ENCODE measurements around the gene RASSF8. TPM values are rescaled to one million over a fixed set of nuclear protein-coding genes. Genes with fewer than 3 reads are reported as not detected.
A peak's percentile ranks its signal among the peaks of the same experiment; 100 is the strongest.

Gene RASSF8
- total and polyA plus RNA-seq, 2 experiments from 2014 or later: 11.5 to 30.6 TPM

- Histone ChIP-seq H3K9me2 (ENCODE audit: insufficient read depth) (no peaks in the 10 kb centered on the region), H3F3A (replicated peaks; ENCODE audit: low read depth) (no peaks in the 10 kb centered on the region), H3K4me2 (0 out of 2 replicates have a peak overlapping the region, but pooled peaks have one; percentile 4), H3K4me1 (ENCODE audit: insufficient read depth) (peaks cover 38% of the 10 kb centered on the region), H3K27ac (ENCODE audit: low read depth) (peak overlapping the region; percentile 78), H3K36me3 (ENCODE audit: insufficient read depth) (no peaks in the 10 kb centered on the region), H3K27me3 (ENCODE audit: insufficient read depth) (no peaks in the 10 kb centered on the region), H4K20me1 (replicated peaks; ENCODE audit: insufficient read depth) (no peaks in the 10 kb centered on the region), H3K79me2 (replicated peaks; ENCODE audit: insufficient read depth) (peaks cover 79% of the 10 kb centered on the region), H3K4me3 (no peak overlapping the region), H2AFZ (no peak overlapping the region)
- Mint-ChIP-seq H3K4me3 (no peak overlapping the region), H3K36me3 (ENCODE audit: low read depth) (no peaks in the 10 kb centered on the region), H3K27me3 (ENCODE audit: insufficient read depth, low read depth, poor library complexity) (no peaks in the 10 kb centered on the region), H3K27ac (peak overlapping the region; percentile 69), H3K9me3 (no peaks in the 10 kb centered on the region), H3K4me1 (peaks cover 68% of the 10 kb centered on the region)
- TF ChIP-seq STAT1 (IDR thresholded peaks at IDR 0.05; ENCODE audit: unreplicated experiment) (no peak), EZH2phosphoT487 (IDR thresholded peaks at IDR 0.05; ENCODE audit: unreplicated experiment) (no peak), ZNF331 (CRISPR knock-in tag; IDR thresholded peaks at IDR 0.05; ENCODE audit: low read depth) (no peak), ETS1 (IDR thresholded peaks at IDR 0.05) (no peak), CREB1 (CRISPR knock-in tag; IDR thresholded peaks at IDR 0.05; ENCODE audit: low read depth) (no peak), CTCF (conservative IDR thresholded peaks at IDR 0.05; ENCODE audit: low read depth in 2 of 2) (no peak), EZH2 (IDR thresholded peaks at IDR 0.05; ENCODE audit: low read depth, unreplicated experiment) (no peak), ZNF114 (CRISPR knock-in tag; IDR thresholded peaks at IDR 0.05) (no peak), REST (IDR thresholded peaks at IDR 0.05; ENCODE audit: unreplicated experiment) (no peak), NANOG (IDR thresholded peaks at IDR 0.05; ENCODE audit: borderline replicate concordance) (no peak), POLR2AphosphoS5 (IDR thresholded peaks at IDR 0.05; ENCODE audit: low read depth) (no peak), JUNB (IDR thresholded peaks at IDR 0.05; ENCODE audit: unreplicated experiment) (no peak)
- TF ChIP-seq, protein P1, sequence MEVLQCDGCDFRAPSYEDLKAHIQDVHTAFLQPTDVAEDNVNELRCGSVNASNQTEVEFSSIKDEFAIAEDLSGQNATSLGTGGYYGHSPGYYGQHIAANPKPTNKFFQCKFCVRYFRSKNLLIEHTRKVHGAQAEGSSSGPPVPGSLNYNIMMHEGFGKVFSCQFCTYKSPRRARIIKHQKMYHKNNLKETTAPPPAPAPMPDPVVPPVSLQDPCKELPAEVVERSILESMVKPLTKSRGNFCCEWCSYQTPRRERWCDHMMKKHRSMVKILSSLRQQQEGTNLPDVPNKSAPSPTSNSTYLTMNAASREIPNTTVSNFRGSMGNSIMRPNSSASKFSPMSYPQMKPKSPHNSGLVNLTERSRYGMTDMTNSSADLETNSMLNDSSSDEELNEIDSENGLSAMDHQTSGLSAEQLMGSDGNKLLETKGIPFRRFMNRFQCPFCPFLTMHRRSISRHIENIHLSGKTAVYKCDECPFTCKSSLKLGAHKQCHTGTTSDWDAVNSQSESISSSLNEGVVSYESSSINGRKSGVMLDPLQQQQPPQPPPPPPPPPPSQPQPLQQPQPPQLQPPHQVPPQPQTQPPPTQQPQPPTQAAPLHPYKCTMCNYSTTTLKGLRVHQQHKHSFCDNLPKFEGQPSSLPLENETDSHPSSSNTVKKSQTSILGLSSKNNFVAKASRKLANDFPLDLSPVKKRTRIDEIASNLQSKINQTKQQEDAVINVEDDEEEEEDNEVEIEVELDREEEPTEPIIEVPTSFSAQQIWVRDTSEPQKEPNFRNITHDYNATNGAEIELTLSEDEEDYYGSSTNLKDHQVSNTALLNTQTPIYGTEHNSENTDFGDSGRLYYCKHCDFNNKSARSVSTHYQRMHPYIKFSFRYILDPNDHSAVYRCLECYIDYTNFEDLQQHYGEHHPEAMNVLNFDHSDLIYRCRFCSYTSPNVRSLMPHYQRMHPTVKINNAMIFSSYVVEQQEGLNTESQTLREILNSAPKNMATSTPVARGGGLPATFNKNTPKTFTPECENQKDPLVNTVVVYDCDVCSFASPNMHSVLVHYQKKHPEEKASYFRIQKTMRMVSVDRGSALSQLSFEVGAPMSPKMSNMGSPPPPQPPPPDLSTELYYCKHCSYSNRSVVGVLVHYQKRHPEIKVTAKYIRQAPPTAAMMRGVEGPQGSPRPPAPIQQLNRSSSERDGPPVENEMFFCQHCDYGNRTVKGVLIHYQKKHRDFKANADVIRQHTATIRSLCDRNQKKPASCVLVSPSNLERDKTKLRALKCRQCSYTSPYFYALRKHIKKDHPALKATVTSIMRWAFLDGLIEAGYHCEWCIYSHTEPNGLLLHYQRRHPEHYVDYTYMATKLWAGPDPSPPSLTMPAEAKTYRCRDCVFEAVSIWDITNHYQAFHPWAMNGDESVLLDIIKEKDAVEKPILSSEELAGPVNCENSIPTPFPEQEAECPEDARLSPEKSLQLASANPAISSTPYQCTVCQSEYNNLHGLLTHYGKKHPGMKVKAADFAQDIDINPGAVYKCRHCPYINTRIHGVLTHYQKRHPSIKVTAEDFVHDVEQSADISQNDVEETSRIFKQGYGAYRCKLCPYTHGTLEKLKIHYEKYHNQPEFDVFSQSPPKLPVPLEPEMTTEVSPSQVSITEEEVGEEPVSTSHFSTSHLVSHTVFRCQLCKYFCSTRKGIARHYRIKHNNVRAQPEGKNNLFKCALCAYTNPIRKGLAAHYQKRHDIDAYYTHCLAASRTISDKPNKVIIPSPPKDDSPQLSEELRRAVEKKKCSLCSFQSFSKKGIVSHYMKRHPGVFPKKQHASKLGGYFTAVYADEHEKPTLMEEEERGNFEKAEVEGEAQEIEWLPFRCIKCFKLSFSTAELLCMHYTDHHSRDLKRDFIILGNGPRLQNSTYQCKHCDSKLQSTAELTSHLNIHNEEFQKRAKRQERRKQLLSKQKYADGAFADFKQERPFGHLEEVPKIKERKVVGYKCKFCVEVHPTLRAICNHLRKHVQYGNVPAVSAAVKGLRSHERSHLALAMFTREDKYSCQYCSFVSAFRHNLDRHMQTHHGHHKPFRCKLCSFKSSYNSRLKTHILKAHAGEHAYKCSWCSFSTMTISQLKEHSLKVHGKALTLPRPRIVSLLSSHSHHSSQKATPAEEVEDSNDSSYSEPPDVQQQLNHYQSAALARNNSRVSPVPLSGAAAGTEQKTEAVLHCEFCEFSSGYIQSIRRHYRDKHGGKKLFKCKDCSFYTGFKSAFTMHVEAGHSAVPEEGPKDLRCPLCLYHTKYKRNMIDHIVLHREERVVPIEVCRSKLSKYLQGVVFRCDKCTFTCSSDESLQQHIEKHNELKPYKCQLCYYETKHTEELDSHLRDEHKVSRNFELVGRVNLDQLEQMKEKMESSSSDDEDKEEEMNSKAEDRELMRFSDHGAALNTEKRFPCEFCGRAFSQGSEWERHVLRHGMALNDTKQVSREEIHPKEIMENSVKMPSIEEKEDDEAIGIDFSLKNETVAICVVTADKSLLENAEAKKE (CRISPR knock-in tag; IDR thresholded peaks at IDR 0.05): no peak
- ATAC-seq (peak; percentile 82), DNase-seq (ENCODE audit: low spot score) (peak; percentile 41)
Measured at GRCh38 chr12:25994901-25995625, 36.6 kb downstream of the RASSF8 start.
